Stimulated activated CD8-positive, alpha-beta memory T cell treated with anti-CD3 and anti-CD28 coated beads, Interleukin-7, amount 100 ng/mL, for 4 hours (primary cell): ENCODE measurements around the gene APMAP.

ENCODE experiments used
- DNase-seq, 2 donors: peaks; one replicate each; pipeline ENCODE4 v3.0.0-alpha.2; 2020; ENCODE audit warnings: low read depth in 2 of 2

APMAP gene

GRCh38 chr20:25024171-25024570 is 31.6 kb upstream of the APMAP start:
- DNase-seq = no peak

- no peak for DNase-seq
Observed at GRCh38 chr20:25023356-25023755, 30.8 kb upstream of the APMAP start.

- DNase-seq = no peak
Observed at GRCh38 chr20:25022680-25023079, 30.1 kb upstream of the APMAP start.

GRCh38 chr20:25021336-25021735 is 28.8 kb upstream of the APMAP start:
- no peak for DNase-seq

GRCh38 chr20:25020901-25021301 is 28.4 kb upstream of the APMAP start:
- DNase-seq = no peak

GRCh38 chr20:25020345-25020744 is 27.8 kb upstream of the APMAP start:
- no peak for DNase-seq

- no peak for DNase-seq
Observed at GRCh38 chr20:25019381-25020155, 27.0 kb upstream of the APMAP start.

- no peak for DNase-seq
Observed at GRCh38 chr20:25018841-25019240, 26.3 kb upstream of the APMAP start.

GRCh38 chr20:25018425-25018824 is 25.9 kb upstream of the APMAP start:
- DNase-seq = no peak

- DNase-seq = no peak
Observed at GRCh38 chr20:25017257-25017803, 24.8 kb upstream of the APMAP start.

- DNase-seq = no peak
Observed at GRCh38 chr20:25016471-25016870, 23.9 kb upstream of the APMAP start.

GRCh38 chr20:25015986-25016385 is 23.4 kb upstream of the APMAP start:
- DNase-seq = no peak

GRCh38 chr20:25014816-25015215 is 22.3 kb upstream of the APMAP start:
- DNase-seq = no peak

- DNase-seq = no peak
Observed at GRCh38 chr20:25013478-25014380, 21.2 kb upstream of the APMAP start.

- DNase-seq = no peak
Observed at GRCh38 chr20:25012616-25013189, 20.2 kb upstream of the APMAP start.

GRCh38 chr20:25011831-25012241 is 19.3 kb upstream of the APMAP start:
- no peak for DNase-seq

- no peak for DNase-seq
Observed at GRCh38 chr20:25011261-25011660, 18.7 kb upstream of the APMAP start.

- DNase-seq = no peak
Observed at GRCh38 chr20:25009218-25010145, 16.9 kb upstream of the APMAP start.

GRCh38 chr20:25008388-25009217 is 16.1 kb upstream of the APMAP start:
- no peak for DNase-seq
